Choroid plexus epithelial cell (primary cell): Measurements from ENCODE around the gene PHACTR1.

Source experiments
- DNase-seq: peaks from one replicate; pipeline ENCODE4 v3.0.0-alpha.2; 2010; ENCODE audit warnings: low read depth
- H3K4me3 ChIP-seq: 2 replicates; pipeline ENCODE4 v1.5.1; 2011; ENCODE audit warnings: low read depth, mild to moderate bottlenecking, control low read depth, low read length, moderate library complexity
- TF ChIP-seq, protein P1 (sequence below): conservative IDR thresholded peaks from 2 replicates; pipeline ENCODE4 v1.5.1; 2011; ENCODE audit warnings: low read depth, mild to moderate bottlenecking, control low read depth, inconsistent platforms, low read length, moderate library complexity

PHACTR1 gene

GRCh38 chr6:13299918-13300317 is 583.4 kb downstream of the PHACTR1 start:
- TF ChIP-seq, protein P1, sequence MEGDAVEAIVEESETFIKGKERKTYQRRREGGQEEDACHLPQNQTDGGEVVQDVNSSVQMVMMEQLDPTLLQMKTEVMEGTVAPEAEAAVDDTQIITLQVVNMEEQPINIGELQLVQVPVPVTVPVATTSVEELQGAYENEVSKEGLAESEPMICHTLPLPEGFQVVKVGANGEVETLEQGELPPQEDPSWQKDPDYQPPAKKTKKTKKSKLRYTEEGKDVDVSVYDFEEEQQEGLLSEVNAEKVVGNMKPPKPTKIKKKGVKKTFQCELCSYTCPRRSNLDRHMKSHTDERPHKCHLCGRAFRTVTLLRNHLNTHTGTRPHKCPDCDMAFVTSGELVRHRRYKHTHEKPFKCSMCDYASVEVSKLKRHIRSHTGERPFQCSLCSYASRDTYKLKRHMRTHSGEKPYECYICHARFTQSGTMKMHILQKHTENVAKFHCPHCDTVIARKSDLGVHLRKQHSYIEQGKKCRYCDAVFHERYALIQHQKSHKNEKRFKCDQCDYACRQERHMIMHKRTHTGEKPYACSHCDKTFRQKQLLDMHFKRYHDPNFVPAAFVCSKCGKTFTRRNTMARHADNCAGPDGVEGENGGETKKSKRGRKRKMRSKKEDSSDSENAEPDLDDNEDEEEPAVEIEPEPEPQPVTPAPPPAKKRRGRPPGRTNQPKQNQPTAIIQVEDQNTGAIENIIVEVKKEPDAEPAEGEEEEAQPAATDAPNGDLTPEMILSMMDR: no peak
- no peak overlapping the region for H3K4me3 ChIP-seq
- DNase-seq: no peak

- no peak for DNase-seq
- H3K4me3 ChIP-seq: no peak overlapping the region
- TF ChIP-seq, protein P1: no peak
Observed at GRCh38 chr6:13300643-13301590, 584.4 kb downstream of the PHACTR1 start.

- no peak overlapping the region for H3K4me3 ChIP-seq
- TF ChIP-seq, protein P1: no peak
- no peak for DNase-seq
Observed at GRCh38 chr6:13302291-13302690, 585.7 kb downstream of the PHACTR1 start.

DNA sequence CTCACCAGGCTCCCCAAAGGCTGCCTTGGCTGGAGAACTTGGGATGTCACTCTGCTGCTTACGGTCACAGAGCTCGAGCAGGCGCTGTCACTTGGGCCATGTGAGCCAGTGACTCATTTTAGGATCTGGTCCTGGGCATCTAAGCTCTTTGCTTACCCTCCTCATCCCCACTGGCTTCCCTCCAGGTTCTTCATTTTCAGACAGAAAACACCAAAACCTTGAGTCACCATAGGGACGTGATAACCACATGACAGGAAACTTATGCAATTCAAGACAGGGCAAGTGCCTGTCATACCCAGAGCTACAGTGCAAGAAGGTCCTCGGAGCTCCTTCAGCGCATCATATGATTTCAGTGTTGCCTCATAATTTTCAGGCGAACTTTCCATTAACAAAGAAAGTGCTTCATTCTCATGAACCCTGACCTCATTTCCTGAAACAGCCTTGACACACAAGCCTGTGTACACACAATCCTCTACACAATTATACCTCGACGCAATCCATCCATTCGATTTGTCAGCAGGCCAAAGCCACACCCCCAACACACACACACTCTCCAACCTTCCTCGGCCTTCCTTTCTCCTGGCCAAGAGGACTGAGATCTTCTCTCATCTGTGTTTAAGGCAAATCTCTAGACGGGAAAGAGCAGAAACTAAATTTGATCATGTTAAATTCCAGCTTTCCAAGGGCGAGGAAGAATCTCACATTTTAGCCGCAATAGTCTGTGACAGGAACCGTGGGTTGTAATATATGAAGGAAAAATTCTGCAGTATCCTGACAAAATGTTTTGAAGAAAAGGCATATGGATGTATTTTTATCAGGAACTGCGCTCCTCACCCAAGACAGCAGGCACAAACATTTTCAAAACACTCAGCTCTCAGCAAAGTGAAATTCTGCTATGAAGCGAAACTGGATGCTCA is 586.4 kb downstream of the PHACTR1 start:
- peak overlapping the region; percentile 22 for H3K4me3 ChIP-seq
- TF ChIP-seq, protein P1: no peak
- peak; percentile 100 for DNase-seq

DNA sequence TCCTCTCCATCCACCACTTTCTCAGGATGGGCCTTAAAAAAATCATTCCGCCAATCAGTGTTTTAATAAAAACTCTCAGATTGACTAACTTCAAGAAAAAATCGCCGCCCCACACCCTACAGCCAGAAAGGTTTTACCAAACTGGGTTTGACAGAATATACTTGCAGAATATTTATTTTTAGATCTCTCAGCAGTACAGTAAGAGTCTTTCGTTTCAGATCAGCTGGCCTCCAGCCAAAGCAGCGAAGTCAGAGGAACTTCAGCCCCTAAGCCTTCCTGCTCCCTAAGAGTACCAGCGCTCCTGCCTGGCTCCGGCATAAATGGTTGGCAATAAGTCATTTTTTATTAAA is 587.1 kb downstream of the PHACTR1 start:
- peak overlapping the region; percentile 22 for H3K4me3 ChIP-seq
- DNase-seq: peak; percentile 93
- TF ChIP-seq, protein P1: no peak

GRCh38 chr6:13304101-13304500 is 587.5 kb downstream of the PHACTR1 start:
- DNase-seq: peak; percentile 68
- H3K4me3 ChIP-seq: no peak overlapping the region

More at GRCh38 chr6:13304101-13304500, 587.5 kb downstream of the PHACTR1 start:
- TF ChIP-seq, protein P1: no peak
